Measurements from ENCODE around the gene PLK4.

- TF ChIP-seq CTCF (IDR thresholded peaks at IDR 0.05; ENCODE audit: insufficient read depth, low read length) (no peak), GABPA (IDR thresholded peaks at IDR 0.05; ENCODE audit: low read depth) (no peak), POLR2AphosphoS5 (IDR thresholded peaks at IDR 0.05; ENCODE audit: low read depth) (no peak), SPI1 (IDR thresholded peaks at IDR 0.05; ENCODE audit: borderline replicate concordance, low read depth) (no peak)
- TF ChIP-seq, protein P1, sequence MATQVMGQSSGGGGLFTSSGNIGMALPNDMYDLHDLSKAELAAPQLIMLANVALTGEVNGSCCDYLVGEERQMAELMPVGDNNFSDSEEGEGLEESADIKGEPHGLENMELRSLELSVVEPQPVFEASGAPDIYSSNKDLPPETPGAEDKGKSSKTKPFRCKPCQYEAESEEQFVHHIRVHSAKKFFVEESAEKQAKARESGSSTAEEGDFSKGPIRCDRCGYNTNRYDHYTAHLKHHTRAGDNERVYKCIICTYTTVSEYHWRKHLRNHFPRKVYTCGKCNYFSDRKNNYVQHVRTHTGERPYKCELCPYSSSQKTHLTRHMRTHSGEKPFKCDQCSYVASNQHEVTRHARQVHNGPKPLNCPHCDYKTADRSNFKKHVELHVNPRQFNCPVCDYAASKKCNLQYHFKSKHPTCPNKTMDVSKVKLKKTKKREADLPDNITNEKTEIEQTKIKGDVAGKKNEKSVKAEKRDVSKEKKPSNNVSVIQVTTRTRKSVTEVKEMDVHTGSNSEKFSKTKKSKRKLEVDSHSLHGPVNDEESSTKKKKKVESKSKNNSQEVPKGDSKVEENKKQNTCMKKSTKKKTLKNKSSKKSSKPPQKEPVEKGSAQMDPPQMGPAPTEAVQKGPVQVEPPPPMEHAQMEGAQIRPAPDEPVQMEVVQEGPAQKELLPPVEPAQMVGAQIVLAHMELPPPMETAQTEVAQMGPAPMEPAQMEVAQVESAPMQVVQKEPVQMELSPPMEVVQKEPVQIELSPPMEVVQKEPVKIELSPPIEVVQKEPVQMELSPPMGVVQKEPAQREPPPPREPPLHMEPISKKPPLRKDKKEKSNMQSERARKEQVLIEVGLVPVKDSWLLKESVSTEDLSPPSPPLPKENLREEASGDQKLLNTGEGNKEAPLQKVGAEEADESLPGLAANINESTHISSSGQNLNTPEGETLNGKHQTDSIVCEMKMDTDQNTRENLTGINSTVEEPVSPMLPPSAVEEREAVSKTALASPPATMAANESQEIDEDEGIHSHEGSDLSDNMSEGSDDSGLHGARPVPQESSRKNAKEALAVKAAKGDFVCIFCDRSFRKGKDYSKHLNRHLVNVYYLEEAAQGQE (IDR thresholded peaks at IDR 0.05; ENCODE audit: insufficient replicate concordance, low read depth), result no peak
Observed at GRCh38 chr4:127905029-127905428, 24.3 kb downstream of the PLK4 start.

Data from HL-60 (cell line).